ENCODE results near the gene MYH14.

DNA sequence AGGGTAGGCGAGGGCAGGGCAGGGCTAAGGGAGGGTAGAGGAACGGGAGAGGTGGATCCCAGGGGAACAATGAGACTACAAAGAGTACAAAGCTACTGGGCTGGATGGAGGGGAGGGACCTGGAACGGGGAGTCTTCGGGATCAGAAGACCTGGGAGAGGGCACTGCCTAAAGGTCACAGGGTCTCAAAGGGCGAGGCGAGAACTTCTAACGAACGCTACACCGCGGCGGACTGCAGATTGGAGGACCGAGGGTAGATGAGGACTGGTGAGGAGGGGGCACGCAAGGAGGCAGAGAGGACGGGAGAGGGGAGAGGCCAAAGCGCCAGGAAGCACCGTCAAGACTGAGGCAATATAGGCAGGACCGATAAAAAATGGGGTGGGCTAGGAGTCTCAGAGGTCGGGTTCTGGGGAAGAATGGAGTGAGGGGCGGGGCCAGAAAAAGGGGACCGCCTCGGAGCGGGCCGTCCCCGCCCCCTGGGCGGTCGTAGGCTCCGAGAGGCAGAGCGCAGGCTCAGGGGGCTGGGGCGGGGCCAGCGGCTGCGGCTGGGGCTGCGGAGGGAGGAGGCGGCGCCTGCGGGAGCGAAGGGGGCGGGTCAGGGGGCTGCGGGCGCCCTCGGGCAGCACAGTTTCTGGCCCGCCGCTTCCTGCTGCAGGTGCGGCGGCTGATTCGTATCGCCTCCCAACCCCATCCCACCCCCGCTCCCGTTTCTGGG lies 127.1 kb downstream of the MYH14 start:
- no peak for TF ChIP-seq POLR2A (IDR thresholded peaks at IDR 0.05)
- TF ChIP-seq, protein P1, sequence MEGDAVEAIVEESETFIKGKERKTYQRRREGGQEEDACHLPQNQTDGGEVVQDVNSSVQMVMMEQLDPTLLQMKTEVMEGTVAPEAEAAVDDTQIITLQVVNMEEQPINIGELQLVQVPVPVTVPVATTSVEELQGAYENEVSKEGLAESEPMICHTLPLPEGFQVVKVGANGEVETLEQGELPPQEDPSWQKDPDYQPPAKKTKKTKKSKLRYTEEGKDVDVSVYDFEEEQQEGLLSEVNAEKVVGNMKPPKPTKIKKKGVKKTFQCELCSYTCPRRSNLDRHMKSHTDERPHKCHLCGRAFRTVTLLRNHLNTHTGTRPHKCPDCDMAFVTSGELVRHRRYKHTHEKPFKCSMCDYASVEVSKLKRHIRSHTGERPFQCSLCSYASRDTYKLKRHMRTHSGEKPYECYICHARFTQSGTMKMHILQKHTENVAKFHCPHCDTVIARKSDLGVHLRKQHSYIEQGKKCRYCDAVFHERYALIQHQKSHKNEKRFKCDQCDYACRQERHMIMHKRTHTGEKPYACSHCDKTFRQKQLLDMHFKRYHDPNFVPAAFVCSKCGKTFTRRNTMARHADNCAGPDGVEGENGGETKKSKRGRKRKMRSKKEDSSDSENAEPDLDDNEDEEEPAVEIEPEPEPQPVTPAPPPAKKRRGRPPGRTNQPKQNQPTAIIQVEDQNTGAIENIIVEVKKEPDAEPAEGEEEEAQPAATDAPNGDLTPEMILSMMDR (IDR thresholded peaks at IDR 0.05 in 4 of 5, conservative IDR thresholded peaks at IDR 0.05 in 1 of 5): no peak
